Measurements from ENCODE around the gene UROS.

The UROS gene

GRCh38 chr10:125822878-125823662, at the start of gene UROS, which contains the start of gene BCCIP:
TSS of gene UROS (minus strand) at chr10:125823258. CDS start at chr10:125816499, 6,759 bp downstream.
TSS of gene BCCIP (plus strand) at chr10:125823546. CDS start at chr10:125823558, 12 bp downstream.
- no peak for FAIRE-seq

GRCh38 chr10:125871338-125871737, 48.3 kb upstream of the UROS start:
- FAIRE-seq, result no peak

- peak; percentile 98 for FAIRE-seq
Observed at GRCh38 chr10:125868372-125868975, 45.4 kb upstream of the UROS start.

- no peak for FAIRE-seq
Observed at GRCh38 chr10:125866421-125867029, 43.5 kb upstream of the UROS start.

- no peak for FAIRE-seq
Observed at GRCh38 chr10:125865120-125865519, 42.1 kb upstream of the UROS start.

- peak; percentile 92 for FAIRE-seq
Observed at GRCh38 chr10:125859128-125859817, 36.2 kb upstream of the UROS start.

GRCh38 chr10:125857185-125857760, 34.2 kb upstream of the UROS start:
- no peak for FAIRE-seq

GRCh38 chr10:125852487-125852886, 29.4 kb upstream of the UROS start:
- peak; percentile 36 for FAIRE-seq

- FAIRE-seq, result no peak
Observed at GRCh38 chr10:125850766-125851731, 28.0 kb upstream of the UROS start.

- no peak for FAIRE-seq
Observed at GRCh38 chr10:125849448-125849847, 26.4 kb upstream of the UROS start.

- no peak for FAIRE-seq
Observed at GRCh38 chr10:125848857-125849256, 25.8 kb upstream of the UROS start.

- FAIRE-seq, result no peak
Observed at GRCh38 chr10:125848371-125848770, 25.3 kb upstream of the UROS start.

- no peak for FAIRE-seq
Observed at GRCh38 chr10:125846894-125847293, 23.8 kb upstream of the UROS start.

- FAIRE-seq, result no peak
Observed at GRCh38 chr10:125845617-125846016, 22.6 kb upstream of the UROS start.

GRCh38 chr10:125844751-125845221, 21.7 kb upstream of the UROS start:
- FAIRE-seq, result no peak

- no peak for FAIRE-seq
Observed at GRCh38 chr10:125843603-125844329, 20.7 kb upstream of the UROS start.

GRCh38 chr10:125840955-125841354, 17.9 kb upstream of the UROS start:
- FAIRE-seq, result no peak

- FAIRE-seq, result no peak
Observed at GRCh38 chr10:125840406-125840805, 17.3 kb upstream of the UROS start.

- FAIRE-seq, result no peak
Observed at GRCh38 chr10:125838802-125839575, 15.9 kb upstream of the UROS start.

- no peak for FAIRE-seq
Observed at GRCh38 chr10:125836746-125837145, 13.7 kb upstream of the UROS start.

All from islet of Langerhans (tissue), 1 donor.